LHCN-M2 (cell line): ENCODE data around the gene CDKAL1. TPM values are rescaled to one million over a fixed set of nuclear protein-coding genes. Genes with fewer than 3 reads are reported as not detected.
"Not testable (repeated sequence)": the region's sequence is repeated elsewhere in the genome, so short reads cannot be mapped to it uniquely, and the experiment has no call there.

ENCODE experiments used
- DNase-seq: peaks from one replicate; pipeline ENCODE4 v3.0.0-alpha.2; 2012; ENCODE audit warnings: low read depth
- total RNA-seq: library from RNA; depleted of rRNA; stranded (reverse); fragments of >200 nt; gene quantifications from 2 replicates; pipeline ENCODE4 v1.2.3, GENCODE V29; 2014

CDKAL1 gene
- total RNA-seq, 1 experiment from 2014 or later: 17.9 TPM

- DNase-seq: peak; percentile 34
Observed at GRCh38 chr6:20919677-20920385, 385.6 kb downstream of the CDKAL1 start.

- DNase-seq: no peak
Observed at GRCh38 chr6:20921578-20921977, 387.3 kb downstream of the CDKAL1 start.

- DNase-seq: no peak
Observed at GRCh38 chr6:20922743-20923142, 388.5 kb downstream of the CDKAL1 start.

DNA sequence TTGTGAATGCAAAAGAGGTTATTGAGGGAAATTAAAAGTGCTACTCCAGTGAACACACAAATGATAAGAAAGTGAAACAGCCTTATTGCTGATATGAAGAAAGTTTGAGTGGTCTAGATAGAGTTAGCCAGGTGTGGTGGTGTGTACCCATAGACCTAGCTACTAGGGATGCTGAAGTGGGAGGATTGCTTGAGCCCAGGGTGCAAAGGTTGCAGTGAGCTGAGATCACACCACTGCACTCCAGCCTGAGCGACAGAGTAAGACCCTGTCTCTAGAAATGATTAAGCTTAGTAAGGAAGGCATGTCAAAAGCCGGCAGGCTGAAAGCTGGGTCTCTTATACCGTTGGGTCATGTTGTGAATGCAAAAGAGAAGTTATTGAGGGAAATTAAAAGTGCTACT, 389.8 kb downstream of the CDKAL1 start:
- not testable (repeated sequence) for DNase-seq

DNA sequence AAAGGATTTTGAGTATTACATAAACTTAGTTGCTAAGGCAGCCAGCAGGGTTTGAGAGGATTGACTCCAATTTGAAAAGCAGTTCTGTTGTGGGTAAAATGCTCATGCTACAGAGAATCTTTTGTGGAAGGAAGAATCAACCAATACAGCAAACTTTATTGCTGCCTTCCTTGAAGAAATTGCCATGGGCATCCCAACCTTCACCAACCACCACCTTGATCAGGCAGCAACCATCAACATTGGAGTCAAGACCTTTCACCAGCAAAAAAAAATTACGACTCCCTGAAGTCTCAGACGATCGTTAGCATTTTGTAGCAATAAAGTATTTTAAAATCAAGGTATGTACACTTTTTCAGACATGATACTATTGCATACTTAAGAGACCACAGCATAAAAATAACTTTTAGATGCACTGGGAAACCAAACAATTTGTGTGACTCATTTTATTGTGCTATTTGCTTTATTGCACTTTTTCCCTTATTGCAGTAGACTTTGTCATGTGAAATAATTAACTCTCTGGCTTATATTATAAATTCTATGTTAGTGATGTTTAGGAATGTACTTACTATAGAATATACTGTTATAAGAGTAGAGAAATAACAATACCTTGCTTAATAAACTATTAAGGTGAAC, 390.8 kb downstream of the CDKAL1 start:
- DNase-seq: peak; percentile 38

- no peak for DNase-seq
Observed at GRCh38 chr6:20927130-20927860, 393.0 kb downstream of the CDKAL1 start.

DNA sequence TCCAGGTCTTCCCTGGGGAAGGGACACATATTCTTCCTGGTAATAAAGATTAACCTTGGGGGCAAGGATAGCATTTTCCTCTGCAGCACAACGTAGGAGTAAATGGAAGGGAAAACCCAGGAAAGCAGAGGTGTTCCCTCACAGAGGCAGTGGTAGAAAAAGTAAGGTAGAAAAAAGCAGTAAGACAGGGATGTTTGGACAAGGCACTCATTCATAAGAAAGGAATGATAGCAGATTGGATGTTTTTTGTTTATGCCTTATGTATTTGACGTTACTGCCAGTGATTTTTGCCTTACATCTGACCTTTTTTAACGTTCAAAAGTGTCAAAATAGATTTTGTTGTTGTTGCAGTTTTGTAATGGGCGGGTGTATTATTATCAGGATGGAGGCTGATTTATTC, 395.0 kb downstream of the CDKAL1 start:
- no peak for DNase-seq

- DNase-seq: no peak
Observed at GRCh38 chr6:20931093-20931492, 396.8 kb downstream of the CDKAL1 start.

GRCh38 chr6:20931772-20932171, 397.5 kb downstream of the CDKAL1 start:
- no peak for DNase-seq

GRCh38 chr6:20932284-20932683, 398.0 kb downstream of the CDKAL1 start:
- no peak for DNase-seq

- no peak for DNase-seq
Observed at GRCh38 chr6:20933057-20933788, 399.0 kb downstream of the CDKAL1 start.

- DNase-seq: no peak
Observed at GRCh38 chr6:20936949-20937348, 402.7 kb downstream of the CDKAL1 start.

DNA sequence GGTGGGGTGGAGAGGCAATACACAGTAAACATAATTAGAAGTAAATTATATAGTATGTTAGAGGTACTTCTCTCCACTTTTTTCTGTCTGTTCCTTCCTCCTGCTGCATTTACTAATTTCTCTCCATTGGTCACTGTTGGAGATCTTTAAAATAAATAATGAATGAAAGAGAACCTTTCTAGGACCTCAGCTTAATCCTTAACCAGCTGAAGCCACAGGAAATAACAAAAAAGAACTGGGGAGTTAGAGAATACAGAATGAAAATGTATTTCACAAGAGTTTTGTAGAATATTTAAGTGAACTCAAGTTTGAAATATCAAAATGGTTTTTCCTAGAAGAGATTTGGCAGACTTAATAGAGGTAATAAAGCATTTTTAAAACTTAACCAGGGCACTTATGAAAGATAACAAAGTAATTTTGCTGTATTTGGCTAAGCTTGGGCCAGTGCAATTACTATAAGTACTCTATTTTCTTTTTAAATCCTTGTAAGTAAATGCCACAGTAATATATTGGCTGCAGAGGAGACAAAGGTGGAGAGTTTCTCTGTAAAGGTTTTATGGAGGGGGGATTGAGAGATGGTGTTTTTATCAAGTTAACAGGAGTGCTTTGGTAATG, 405.0 kb downstream of the CDKAL1 start:
- no peak for DNase-seq

- no peak for DNase-seq
Observed at GRCh38 chr6:20943040-20943627, 408.9 kb downstream of the CDKAL1 start.

GRCh38 chr6:20943922-20944321, 409.7 kb downstream of the CDKAL1 start:
- DNase-seq: no peak

- peak; percentile 49 for DNase-seq
Observed at GRCh38 chr6:20946022-20946421, 411.8 kb downstream of the CDKAL1 start.

- DNase-seq: no peak
Observed at GRCh38 chr6:20946890-20947289, 412.6 kb downstream of the CDKAL1 start.

DNA sequence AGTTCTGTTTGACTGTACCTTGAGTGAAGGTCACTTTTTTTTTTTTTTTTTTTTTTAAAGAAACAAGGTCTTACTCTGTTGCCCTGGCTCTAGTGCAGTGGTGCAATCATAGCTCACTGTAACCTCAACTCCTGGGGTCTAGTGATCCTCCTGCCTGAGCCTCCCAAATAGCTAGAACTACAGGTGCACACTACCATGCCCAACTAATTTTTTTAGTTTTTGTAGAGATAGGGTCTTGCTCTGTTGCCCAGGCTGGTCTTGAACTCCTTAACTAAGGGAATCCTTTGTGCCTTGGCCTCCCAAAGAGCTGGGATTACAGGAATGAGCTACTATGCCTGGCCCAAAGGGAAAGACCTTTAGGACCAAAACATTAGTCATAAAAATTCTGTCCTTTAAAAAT, 413.7 kb downstream of the CDKAL1 start:
- DNase-seq: no peak

DNA sequence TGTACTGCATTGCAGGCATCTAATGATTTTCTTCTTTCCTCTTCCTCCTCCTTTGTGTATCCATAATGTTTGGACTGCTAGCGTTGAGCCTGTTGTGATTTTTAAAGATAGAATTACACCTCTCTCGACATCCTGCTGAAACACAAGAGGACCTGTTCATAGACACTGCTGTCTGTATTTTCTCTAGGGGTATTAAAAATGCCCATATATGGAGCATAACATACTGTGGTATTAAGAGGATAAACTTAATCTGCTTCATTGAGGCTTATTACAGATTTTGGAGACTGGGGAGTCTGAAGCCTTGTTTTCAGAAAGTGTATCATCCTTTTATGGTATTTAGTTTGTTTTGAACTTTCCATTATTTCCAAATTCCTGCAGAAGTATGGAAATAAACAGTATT, 414.3 kb downstream of the CDKAL1 start:
- DNase-seq: no peak

DNA sequence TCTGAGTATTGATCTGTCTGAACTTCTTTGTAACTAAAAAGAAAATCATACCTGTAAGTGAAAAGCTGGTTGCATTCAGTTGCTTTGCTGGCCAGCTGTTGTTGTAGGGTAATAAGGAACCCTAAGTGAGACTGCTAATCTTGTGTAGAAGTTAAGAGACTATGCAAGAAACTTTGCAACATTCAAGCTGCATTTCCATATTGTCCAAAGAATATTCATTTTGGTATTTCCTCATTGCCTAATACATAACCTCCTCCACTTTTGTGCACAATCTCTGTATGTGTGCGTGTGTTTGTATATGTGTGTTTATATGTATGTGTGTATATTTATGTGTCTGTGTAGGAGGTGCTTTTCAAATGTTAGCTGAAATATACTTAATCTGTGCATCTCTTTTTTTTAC, 414.9 kb downstream of the CDKAL1 start:
- no peak for DNase-seq
